Stimulated activated CD8-positive, alpha-beta memory T cell treated with anti-CD3 and anti-CD28 coated beads, Interleukin-15, amount 100 ng/mL, for 24 hours (primary cell): ENCODE data around the gene SLC25A6.
"Not testable (repeated sequence)": the region's sequence is repeated elsewhere in the genome, so short reads cannot be mapped to it uniquely, and the experiment has no call there.

Experiments
- DNase-seq: peaks from one replicate; pipeline ENCODE4 v3.0.0-alpha.2; 2020; ENCODE audit warnings: low read depth

The SLC25A6 gene

GRCh38 chrX:1391707-1392375 lies at the start of gene SLC25A6:
SLC25A6 (minus strand) TSS chrX:1392113; CDS start chrX:1392009, 104 bp downstream.
- DNase-seq, result peak; percentile 100

GRCh38 chrX:1440506-1440905 lies 48.6 kb upstream of the SLC25A6 start:
- DNase-seq, result no peak

- no peak for DNase-seq
Measured at GRCh38 chrX:1435241-1435895, 43.5 kb upstream of the SLC25A6 start.

- DNase-seq, result no peak
Measured at GRCh38 chrX:1434871-1435240, 42.9 kb upstream of the SLC25A6 start.

GRCh38 chrX:1433646-1434357 lies 41.9 kb upstream of the SLC25A6 start:
- DNase-seq, result no peak

GRCh38 chrX:1430451-1430850 lies 38.5 kb upstream of the SLC25A6 start:
- no peak for DNase-seq

- DNase-seq, result no peak
Measured at GRCh38 chrX:1427756-1428155, 35.8 kb upstream of the SLC25A6 start.

- not testable (repeated sequence) for DNase-seq
Measured at GRCh38 chrX:1426321-1426720, 34.4 kb upstream of the SLC25A6 start.

- no peak for DNase-seq
Measured at GRCh38 chrX:1425381-1425780, 33.5 kb upstream of the SLC25A6 start.

- no peak for DNase-seq
Measured at GRCh38 chrX:1424147-1424851, 32.4 kb upstream of the SLC25A6 start.

- DNase-seq, result no peak
Measured at GRCh38 chrX:1423215-1423614, 31.3 kb upstream of the SLC25A6 start.

- DNase-seq, result no peak
Measured at GRCh38 chrX:1422135-1422465, 30.2 kb upstream of the SLC25A6 start.

GRCh38 chrX:1421433-1422134 lies 29.7 kb upstream of the SLC25A6 start:
- no peak for DNase-seq

- DNase-seq, result no peak
Measured at GRCh38 chrX:1420371-1420770, 28.5 kb upstream of the SLC25A6 start.

GRCh38 chrX:1419545-1420355 lies 27.8 kb upstream of the SLC25A6 start:
- DNase-seq, result no peak

GRCh38 chrX:1418901-1419544 lies 27.1 kb upstream of the SLC25A6 start:
- no peak for DNase-seq

GRCh38 chrX:1417921-1418771 lies 26.2 kb upstream of the SLC25A6 start:
- no peak for DNase-seq

GRCh38 chrX:1416965-1417760 lies 25.2 kb upstream of the SLC25A6 start:
- DNase-seq, result no peak

- no peak for DNase-seq
Measured at GRCh38 chrX:1416327-1416784, 24.4 kb upstream of the SLC25A6 start.
